Measurements from ENCODE around the gene TUFT1.
"Not testable (repeated sequence)": the region's sequence is repeated elsewhere in the genome, so short reads cannot be mapped to it uniquely, and the experiment has no call there.

DNA sequence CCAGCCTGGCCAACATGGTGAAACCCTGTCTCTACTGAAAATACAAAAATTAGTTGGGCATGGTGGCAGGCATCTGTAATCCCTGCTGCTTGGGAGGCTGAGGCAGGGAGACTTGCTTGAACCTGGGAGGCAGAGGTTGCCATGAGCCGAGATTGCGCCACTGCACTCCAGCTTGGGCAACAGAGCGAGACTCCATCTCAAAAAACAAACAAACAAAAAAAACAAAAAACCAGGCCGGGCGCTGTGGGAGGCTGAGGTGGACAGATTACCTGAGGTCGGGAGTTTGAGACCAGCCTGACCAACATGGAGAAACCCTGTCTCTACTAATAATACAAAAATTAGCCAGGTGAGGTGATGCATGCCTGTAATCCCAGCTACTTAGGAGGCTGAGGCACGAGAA lies 17.7 kb upstream of the TUFT1 start:
- not testable (repeated sequence) for TF ChIP-seq SP1 (IDR thresholded peaks at IDR 0.05); FOXA1 (IDR thresholded peaks at IDR 0.05); BHLHE40 (IDR thresholded peaks at IDR 0.05; ENCODE audit: borderline replicate concordance); ELF4 (IDR thresholded peaks at IDR 0.05); ARNT (IDR thresholded peaks at IDR 0.05); CTBP1 (IDR thresholded peaks at IDR 0.05; ENCODE audit: borderline replicate concordance); SUZ12 (IDR thresholded peaks at IDR 0.05); L3MBTL2 (conservative IDR thresholded peaks at IDR 0.05); ZNF384 (IDR thresholded peaks at IDR 0.05); FOXM1 (IDR thresholded peaks at IDR 0.05; ENCODE audit: borderline replicate concordance); LEF1 (IDR thresholded peaks at IDR 0.05; ENCODE audit: borderline replicate concordance); NFRKB (IDR thresholded peaks at IDR 0.05)
- TF ChIP-seq, protein P1, sequence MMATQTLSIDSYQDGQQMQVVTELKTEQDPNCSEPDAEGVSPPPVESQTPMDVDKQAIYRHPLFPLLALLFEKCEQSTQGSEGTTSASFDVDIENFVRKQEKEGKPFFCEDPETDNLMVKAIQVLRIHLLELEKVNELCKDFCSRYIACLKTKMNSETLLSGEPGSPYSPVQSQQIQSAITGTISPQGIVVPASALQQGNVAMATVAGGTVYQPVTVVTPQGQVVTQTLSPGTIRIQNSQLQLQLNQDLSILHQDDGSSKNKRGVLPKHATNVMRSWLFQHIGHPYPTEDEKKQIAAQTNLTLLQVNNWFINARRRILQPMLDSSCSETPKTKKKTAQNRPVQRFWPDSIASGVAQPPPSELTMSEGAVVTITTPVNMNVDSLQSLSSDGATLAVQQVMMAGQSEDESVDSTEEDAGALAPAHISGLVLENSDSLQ (IDR thresholded peaks at IDR 0.05), result not testable (repeated sequence)
